Measurements from ENCODE around the gene PDIA4.
"Not testable (repeated sequence)": the region's sequence is repeated elsewhere in the genome, so short reads cannot be mapped to it uniquely, and the experiment has no call there.

Gene PDIA4

GRCh38 chr7:149001427-149002068 is 26.8 kb downstream of the PDIA4 start:
- DNase-seq = no peak

GRCh38 chr7:149000961-149001360 is 27.3 kb downstream of the PDIA4 start:
- no peak for DNase-seq

GRCh38 chr7:148999192-148999591 is 29.1 kb downstream of the PDIA4 start:
- DNase-seq = no peak

GRCh38 chr7:148997497-148997896 is 30.8 kb downstream of the PDIA4 start:
- no peak for DNase-seq

GRCh38 chr7:148994576-148994975 is 33.7 kb downstream of the PDIA4 start:
- no peak for DNase-seq

GRCh38 chr7:148993193-148993592 is 35.1 kb downstream of the PDIA4 start:
- DNase-seq = no peak

- no peak for DNase-seq
Observed at GRCh38 chr7:148991536-148991935, 36.8 kb downstream of the PDIA4 start.

- DNase-seq = peak; percentile 52
Observed at GRCh38 chr7:148987751-148988512, 40.4 kb downstream of the PDIA4 start.

GRCh38 chr7:148987010-148987750 is 41.1 kb downstream of the PDIA4 start:
- peak; percentile 95 for DNase-seq

- no peak for DNase-seq
Observed at GRCh38 chr7:148986742-148987009, 41.6 kb downstream of the PDIA4 start.

- peak; percentile 91 for DNase-seq
Observed at GRCh38 chr7:148983200-148984146, 44.8 kb downstream of the PDIA4 start.

- peak; percentile 47 for DNase-seq
Observed at GRCh38 chr7:148982654-148983199, 45.6 kb downstream of the PDIA4 start.

- no peak for DNase-seq
Observed at GRCh38 chr7:148979827-148980226, 48.5 kb downstream of the PDIA4 start.

GRCh38 chr7:148979072-148979471 is 49.2 kb downstream of the PDIA4 start:
- not testable (repeated sequence) for DNase-seq

- DNase-seq = no peak
Observed at GRCh38 chr7:148978091-148978490, 50.2 kb downstream of the PDIA4 start.

GRCh38 chr7:148975896-148976295 is 52.4 kb downstream of the PDIA4 start:
- peak; percentile 16 for DNase-seq

GRCh38 chr7:148973256-148973655 is 55.0 kb downstream of the PDIA4 start:
- DNase-seq = no peak

GRCh38 chr7:148972375-148972774 is 55.9 kb downstream of the PDIA4 start:
- DNase-seq = no peak

- no peak for DNase-seq
Observed at GRCh38 chr7:148967602-148968001, 60.7 kb downstream of the PDIA4 start.

- DNase-seq = no peak
Observed at GRCh38 chr7:148967032-148967372, 61.3 kb downstream of the PDIA4 start.

GRCh38 chr7:148964483-148965267 is 63.6 kb downstream of the PDIA4 start:
- DNase-seq = peak; percentile 56

All from NCI-H2227 treated with DMSO at 0.1 percent for 48 hours (cell line).